GM18520 (cell line): ENCODE data around the gene PLXNA2.

Source experiments
- ATAC-seq: cut with Tn5 transposase; IDR thresholded peaks from one replicate; pipeline ENCODE4 v1.9.1; 2021; ENCODE audit not compliant: unreplicated experiment

The PLXNA2 gene

DNA sequence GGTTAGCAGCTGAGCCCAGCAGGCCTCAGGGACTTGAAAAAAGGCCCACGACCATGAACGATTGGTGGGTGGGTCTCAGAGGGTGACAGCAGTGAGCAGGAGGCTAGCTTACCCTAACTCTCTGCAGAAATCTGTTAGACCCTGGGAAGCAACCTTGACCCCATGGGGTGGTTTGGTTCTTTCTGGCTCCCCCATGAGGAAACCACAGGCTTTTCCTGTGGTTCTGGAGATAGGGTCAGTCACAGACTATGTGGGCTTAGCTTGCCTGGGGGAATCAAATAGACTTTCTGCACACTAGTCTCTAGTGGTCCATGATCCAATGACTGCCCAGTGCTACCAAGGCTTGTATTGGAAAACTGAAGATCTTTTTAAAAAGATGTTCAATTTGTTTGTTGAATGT is 118.1 kb downstream of the PLXNA2 start:
- ATAC-seq = no peak

DNA sequence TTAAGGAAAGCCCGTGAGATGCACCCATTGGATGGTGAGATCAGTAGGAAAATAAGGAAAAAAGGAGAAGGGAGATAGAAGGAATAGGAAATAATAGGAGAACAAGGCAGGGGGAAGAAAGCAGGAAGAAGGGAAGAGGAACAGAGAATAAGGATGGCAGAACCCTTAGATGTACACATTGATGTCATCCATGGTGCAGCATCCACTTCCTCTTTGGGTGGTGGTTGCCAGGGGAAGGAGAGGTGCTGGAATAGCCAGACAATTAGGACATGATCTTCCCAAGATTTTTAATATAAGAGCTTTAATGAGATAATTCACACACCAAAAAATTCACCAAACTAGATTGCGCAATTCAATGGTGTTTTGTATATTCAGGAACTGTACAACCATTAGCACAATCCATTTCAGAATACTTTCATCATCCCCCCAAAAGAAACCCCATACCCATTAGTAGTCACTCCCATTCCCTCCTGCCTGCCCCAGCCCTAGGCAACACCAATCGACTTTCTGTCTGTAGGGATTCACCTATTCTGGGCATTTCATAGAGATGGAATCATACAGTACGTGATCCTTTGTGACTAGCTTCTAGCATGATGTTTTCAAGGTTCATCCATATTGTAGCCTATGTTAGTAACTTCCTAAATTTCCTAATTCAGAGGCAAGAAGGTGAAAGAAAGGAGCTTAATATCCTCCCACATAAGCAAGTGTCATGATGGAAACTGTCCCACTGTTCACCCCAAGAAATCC is 121.4 kb downstream of the PLXNA2 start:
- ATAC-seq = no peak

DNA sequence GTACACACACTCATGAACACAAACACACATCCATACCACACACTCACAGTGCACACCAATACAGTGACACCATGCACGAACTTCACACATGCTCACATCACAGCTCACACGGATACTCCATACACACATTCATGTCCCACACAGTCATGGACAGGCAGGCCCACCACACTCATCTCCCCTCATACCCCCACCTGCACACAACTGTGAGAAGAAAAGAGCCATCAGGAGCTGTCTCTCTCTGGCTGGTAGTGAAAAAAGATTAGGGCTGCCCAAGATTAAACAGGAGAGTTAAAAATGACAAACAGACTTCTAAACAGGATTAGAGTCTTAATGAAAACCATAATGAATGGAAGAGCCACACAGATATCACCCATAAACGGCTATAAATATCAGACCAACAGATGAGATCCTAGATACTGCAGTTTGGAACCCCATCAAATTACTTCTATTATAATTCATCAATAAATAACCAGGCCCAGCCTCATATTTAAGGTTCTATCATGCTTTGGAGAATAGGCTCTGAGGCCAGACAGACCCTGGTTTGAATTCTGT is 122.3 kb downstream of the PLXNA2 start:
- no peak for ATAC-seq

- no peak for ATAC-seq
These were observed 123.8 kb downstream of the PLXNA2 start for GRCh38 chr1:208120431-208120790.

DNA sequence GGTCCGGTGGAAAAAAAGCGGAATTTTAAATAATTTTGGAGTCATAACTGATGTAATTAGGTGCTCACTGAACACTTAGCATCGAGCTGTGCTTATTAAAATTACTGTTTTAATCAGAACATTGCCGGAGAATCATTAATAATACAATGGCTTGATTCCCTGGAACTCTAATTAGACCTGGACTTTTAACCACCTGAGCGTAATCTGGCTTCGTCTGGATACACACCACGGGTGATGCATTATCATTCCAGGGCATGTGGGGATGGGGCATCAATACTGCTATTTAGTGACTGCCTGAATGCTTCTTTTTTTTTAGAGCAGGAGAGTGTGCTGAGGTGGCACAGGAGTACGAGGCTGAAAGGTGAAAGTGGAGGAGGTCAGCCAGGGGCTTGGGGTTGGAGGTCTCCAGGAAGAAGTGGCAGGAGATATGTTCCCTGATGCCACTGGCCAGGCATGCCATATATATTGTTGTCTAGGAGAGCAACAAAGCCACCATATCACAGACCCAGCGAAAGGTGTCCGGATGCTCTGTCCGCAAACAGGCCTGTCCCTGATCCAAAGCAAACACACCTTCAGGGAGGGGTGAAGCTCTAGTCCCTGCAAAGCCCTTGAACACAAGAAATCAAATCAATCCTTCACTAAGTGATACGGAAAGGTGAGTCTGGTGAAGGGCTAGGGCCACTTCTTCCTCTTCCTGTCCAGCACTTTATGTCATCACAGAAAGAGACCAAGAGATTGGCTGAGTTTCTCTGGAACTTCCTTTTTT is 125.2 kb downstream of the PLXNA2 start:
- ATAC-seq = no peak

- ATAC-seq = no peak
These were observed 125.9 kb downstream of the PLXNA2 start for GRCh38 chr1:208118306-208118705.

DNA sequence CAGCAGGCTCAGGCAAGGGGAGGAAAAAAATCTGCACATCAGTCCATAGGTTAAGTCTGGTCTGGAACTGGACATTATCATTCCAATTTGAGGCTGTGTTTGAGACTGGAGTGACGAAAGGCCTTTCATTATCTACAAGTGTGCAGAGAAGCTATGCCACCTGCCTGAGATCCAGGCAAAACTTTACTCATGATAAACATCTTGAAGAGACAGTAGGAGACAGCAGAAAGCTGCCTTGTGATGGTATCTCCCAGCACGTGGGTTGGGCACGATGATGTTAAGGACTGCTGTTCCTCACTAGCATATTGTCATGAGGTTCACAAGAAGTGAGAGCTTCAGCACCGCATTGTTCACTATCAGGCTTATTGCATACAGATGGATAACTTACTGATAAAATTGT is 126.4 kb downstream of the PLXNA2 start:
- ATAC-seq = no peak

DNA sequence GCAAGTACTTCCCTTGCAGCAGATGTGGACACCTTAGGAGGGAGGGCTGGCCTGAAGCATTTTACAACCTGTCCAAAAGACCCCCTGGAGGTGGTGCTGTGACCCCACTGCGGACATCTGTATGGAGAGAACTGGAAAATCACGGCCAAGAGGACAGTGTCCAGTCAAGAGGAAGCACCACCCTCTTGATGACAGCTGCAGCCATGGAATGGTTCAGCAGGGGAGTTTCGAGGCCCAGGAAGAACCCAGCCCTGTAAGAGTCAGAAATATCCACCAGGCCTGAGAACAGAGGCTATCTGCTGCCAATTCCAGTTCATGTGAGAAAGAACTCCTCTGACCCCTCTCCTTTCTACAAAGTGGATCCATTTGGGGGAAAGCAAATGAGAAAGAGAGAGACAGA is 126.8 kb downstream of the PLXNA2 start:
- no peak for ATAC-seq

GRCh38 chr1:208115924-208116640 is 128.1 kb downstream of the PLXNA2 start:
- no peak for ATAC-seq

- ATAC-seq = no peak
These were observed 131.2 kb downstream of the PLXNA2 start for GRCh38 chr1:208113011-208113410.

DNA sequence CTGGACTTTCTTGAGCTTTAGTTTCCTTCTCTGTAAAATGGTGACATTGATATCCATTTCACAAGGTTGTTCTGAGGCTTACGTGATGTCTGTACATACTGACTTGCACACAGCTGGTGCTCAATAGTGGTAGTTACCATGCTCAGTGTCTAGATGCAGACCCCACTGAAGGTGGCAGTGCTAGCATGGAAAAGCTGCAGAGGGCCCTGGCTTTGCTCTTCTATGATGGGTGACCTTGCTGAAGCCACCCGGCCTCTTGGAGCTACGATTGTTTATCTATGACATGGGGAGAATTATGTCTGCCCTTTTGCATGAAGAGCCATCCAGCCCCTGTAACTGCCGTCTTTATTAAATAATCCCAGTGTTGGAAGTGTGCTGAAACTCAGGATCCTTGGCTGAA is 131.8 kb downstream of the PLXNA2 start:
- no peak for ATAC-seq

DNA sequence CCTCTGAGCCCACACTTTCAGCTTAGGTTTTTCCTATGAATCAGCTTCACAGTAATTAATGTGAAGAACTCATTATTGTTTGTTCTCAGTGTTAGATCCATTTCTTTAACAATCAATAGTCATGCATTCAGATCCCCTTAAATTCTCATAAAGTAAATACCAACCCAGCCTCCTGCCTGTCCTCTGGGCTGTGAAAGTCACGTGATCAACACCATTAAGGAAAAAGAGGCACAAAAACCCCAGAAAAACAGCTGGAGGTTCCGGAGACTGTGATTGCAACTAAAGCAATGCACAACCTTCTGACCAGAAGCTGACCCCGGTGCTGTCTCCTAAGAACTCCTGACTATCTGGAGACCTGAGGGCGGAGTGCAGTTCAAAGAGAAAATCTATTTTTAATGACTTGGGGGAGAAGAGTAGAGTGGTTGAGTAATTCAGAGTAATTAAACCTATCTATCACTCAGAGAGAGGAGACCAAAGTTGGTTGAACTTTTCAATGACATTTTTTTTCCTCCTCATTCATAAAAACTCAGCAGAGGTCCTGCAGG is 132.5 kb downstream of the PLXNA2 start:
- ATAC-seq = no peak

DNA sequence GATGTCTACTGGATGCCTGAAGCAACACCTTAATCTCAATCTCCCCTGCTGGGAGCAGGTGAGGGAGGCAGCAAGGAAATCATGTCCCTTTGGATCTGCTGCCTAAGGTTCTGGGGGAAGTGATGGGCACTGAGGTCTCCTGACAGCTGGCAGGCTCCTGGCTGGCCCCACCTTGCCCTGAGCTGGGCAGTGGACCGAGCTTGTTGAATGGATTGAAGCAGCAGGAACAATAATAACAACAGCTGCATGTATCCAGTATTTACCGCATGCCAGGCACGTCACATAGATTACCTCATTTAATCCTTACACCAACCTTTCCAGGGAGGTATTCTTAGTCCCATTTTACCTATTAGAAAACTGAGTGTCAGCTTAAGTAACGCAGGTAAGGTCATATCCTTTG is 133.9 kb downstream of the PLXNA2 start:
- ATAC-seq = no peak

DNA sequence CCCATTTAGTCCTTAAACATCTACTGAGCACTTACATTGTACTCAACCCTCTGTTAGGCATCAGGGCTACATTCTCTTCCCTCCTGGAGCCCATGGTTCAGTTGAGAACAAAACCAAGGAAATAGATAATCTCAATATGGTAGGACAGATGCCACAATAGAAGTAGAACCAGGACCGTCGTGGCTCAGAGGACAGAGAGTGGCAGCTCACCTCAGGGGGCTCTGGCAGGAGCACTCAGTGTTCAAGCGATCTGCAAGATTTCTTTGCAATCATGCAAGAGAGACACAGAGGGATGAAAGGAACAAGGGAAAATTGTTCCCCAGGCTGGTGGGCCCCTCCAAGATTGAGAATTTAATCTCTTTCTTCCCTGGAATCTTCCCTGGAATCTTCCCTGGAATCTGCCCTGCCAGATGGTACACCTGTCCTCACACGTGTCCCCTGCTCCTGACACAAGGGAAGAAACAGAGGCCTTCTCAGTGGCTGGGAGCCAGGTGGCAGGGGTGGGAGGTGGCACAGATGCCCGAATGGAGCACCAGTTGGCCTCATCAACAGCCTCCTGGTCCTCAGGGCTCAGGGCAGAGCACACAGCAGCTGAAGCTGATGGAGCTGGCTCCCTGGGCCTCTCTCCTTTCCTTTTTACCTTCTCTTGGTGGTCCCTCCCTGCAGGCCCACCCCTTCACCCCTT is 135.4 kb downstream of the PLXNA2 start:
- no peak for ATAC-seq

DNA sequence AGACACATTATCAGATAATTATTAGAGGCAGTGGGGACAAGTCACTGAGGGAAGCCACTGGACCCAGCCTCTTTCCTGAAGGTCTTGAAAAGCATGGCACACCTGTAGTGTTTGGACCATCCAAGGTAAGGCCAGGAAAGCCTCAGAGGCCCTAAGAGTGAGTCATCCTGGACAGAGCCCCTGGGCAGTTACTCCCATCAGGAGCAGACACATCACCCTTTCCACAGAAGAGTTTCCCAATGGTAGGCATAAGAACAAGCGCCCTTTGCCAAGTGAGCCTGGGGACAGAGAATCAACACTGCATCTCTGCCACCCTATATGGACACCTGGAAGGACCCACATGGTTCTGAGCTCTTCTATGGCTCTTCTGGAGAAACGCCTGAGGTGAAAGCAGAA is 136.0 kb downstream of the PLXNA2 start:
- ATAC-seq = no peak

- ATAC-seq = no peak
These were observed 136.6 kb downstream of the PLXNA2 start for GRCh38 chr1:208107425-208108212.

GRCh38 chr1:208106218-208106617 is 138.0 kb downstream of the PLXNA2 start:
- no peak for ATAC-seq

DNA sequence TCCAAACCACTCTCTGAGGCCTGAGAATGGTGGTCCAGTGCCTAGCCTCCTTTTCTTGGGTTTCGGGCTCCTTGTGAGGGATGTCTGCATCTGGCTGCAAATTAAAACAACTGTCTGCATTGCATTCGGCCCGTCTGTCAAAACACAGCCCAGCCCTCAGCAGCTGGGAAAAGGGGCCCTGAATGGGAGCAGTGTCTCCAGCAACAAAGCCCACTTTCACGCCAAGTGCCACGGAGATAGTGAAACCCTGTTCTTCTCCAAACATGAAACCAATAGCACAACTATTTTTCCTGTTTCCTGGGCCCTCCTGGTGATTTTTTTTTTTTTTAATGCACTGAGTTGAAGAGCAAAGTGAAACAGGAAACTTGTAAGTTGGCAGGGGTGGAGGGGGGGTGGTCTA is 138.4 kb downstream of the PLXNA2 start:
- no peak for ATAC-seq

DNA sequence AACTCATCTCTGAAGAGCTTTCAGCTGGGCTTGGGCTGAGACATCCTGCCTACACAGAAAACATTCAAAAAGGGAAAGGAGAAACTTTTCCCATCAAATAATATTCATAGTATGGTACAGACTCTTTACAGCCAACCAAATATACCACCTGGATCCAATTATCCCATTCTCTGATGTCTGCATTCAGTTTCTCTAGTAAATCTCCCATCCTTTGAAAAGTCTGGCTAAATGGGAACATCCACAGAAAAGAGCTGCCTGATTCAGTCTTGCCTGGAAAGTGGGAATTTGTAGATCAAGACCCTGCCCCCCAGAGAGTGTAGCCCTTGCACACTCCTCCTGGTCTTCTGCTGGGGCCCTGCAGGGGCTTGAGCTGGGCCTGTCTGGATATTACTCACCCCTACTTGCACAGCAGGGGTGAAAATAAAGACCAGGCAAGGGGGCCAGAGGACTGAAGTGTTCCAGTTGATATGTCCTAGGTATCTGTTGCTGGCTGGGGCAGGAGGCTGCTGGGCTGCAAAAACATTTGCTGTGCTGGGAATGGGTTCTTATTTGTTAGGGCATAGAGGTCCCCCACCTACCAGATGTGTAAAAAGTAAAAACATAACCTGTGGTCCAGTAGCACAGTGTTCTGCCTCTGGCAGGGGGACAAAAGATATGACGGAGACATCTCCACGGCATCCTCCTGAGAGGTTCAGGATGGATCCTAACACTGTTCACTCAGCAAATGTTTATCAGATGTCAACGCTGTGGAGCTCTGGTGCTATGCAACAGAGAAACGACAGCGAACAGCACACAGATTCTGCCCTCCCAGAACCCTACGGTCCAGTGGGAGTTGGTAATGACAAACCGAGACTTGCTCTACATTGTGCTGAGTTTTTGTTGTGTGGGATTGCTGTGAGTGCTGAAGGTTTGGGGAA is 140.3 kb downstream of the PLXNA2 start:
- no peak for ATAC-seq
